ENCODE data around the gene CRYBA2.

Gene CRYBA2

DNA sequence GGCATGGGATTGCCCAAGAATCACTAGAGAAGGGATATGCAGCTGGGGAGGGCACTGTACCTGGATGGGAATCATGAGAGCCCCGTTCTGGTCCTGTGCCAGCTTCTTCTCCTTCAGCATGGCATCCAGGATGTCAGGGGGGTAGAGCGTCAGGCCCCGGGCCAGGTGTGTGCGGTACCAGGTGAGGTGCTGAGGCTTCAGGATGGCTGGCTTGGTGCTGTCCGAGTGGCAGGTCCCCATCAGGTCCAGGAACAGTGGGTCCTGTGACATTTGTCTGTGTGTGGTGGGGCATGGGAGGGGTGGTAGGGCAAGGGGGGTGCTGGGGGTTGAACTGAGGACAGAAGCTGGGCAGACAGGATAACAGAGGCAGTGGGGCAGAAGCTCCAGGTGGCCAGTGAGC lies 34.9 kb upstream of the CRYBA2 start:
- DNase-seq (ENCODE audit: extremely low read depth, low read depth) = no peak
- no peak for TF ChIP-seq CTCF (IDR thresholded peaks at IDR 0.05; ENCODE audit: low read depth, low read length)

- DNase-seq (ENCODE audit: extremely low read depth, low read depth) = no peak
- no peak for TF ChIP-seq CTCF (IDR thresholded peaks at IDR 0.05; ENCODE audit: low read depth, low read length)
These were observed 34.4 kb upstream of the CRYBA2 start for GRCh38 chr2:219027511-219028055.

- TF ChIP-seq CTCF (IDR thresholded peaks at IDR 0.05; ENCODE audit: low read depth, low read length) = no peak
- DNase-seq (ENCODE audit: extremely low read depth, low read depth) = no peak
These were observed 33.7 kb upstream of the CRYBA2 start for GRCh38 chr2:219026946-219027345.

DNA sequence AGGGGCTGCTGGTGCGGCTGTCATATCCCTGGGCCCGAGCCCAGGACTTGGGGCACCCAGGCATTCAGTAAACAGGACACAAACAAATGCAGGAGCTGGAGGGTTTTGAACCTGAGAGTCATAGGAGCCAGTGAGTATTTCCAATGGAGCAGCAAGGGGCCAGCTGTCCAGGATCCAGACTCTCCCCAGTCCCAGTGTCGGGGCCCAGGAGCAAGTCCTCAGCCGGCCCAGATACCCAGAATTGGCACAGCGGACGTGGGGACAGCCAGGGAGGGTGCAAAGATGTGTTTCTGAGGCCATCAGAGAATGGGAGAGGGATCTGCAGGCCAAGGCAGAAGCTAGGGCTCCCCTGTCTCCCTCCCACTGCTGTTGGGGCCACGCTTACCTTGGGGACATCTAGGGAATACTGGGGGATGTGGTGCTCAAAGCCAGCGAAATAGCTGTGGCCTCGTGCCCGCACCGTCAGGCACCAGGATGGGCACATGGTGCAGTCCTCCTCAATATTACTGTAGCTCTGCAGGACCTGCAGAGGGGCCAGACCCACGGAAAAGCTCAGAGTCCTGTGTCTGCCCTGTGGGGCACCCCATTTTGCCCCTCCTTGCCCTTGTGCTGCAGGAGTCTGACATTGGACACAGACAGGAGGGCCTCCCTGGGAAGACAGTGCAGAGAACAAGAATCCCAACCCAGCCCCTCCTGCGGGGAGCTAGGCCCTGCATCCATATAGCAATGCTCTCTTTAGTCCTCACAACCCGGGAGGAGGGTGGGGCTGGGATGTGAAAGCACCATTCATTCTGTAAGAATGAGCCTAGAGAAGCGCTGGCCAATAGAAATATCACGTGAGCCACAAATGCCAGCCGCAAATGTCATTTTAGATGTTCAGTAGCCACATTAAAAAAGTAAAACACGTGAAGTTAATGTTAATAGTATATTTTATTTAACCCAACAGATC lies 32.7 kb upstream of the CRYBA2 start:
- TF ChIP-seq CTCF (IDR thresholded peaks at IDR 0.05; ENCODE audit: low read depth, low read length) = no peak
- no peak for DNase-seq (ENCODE audit: extremely low read depth, low read depth)

DNA sequence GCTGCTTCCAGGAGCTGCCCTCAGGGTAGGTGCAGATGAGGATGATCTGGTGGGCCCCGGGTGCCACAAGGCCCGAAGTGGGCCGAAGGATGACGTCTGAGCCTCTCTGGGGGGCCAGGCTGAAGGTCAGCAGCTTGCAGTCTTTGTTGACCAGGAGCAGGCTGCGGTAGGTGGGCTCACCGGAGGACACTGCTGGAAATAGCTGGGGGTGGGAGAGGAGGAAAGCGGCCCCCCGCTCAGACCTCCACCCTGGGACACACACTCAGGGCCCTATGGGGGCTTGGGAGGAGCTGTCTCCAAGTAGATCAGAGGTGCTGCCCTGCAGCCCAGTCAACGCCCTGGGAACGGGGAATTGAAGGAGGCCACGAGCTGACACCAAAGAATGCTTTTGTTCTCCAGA lies 30.8 kb upstream of the CRYBA2 start:
- no peak for TF ChIP-seq CTCF (IDR thresholded peaks at IDR 0.05; ENCODE audit: low read depth, low read length)
- no peak for DNase-seq (ENCODE audit: extremely low read depth, low read depth)

DNA sequence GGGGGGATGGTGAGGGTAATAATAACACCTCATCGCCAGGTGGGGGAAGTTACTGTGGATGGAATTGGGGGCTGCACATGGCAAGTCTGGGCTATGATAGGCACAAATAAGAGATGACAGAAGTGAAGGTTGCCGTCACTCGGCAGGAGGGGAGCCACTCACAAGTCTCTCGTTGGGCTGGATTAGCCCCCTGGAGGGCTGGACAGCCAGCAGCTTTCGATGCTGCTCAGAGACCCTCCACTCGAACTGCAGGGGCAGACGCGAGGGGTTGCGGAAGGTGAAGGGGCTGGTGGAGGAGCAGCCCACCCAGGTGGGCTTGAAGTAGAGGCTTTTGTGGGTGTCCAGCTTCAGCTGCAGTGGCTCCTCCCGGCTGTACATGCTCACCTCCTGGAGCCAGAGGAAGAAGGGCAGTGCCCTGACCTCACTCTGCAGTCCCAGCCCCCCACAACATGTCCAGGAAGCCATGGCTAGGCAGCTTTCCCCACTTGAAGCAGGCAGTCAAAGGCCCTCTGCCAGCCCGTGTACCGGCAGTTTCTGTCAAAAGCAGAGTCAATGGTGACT lies 29.9 kb upstream of the CRYBA2 start:
- no peak for DNase-seq (ENCODE audit: extremely low read depth, low read depth)
- no peak for TF ChIP-seq CTCF (IDR thresholded peaks at IDR 0.05; ENCODE audit: low read depth, low read length)

GRCh38 chr2:219022616-219023015 lies 29.4 kb upstream of the CRYBA2 start:
- DNase-seq (ENCODE audit: extremely low read depth, low read depth) = no peak
- TF ChIP-seq CTCF (IDR thresholded peaks at IDR 0.05; ENCODE audit: low read depth, low read length) = no peak

All from AG09319 (cell line).